KOPT-K1 (cell line): ENCODE data around the gene TSEN2.
"Not testable (repeated sequence)": the region's sequence is repeated elsewhere in the genome, so short reads cannot be mapped to it uniquely, and the experiment has no call there.

Experiments used
- H3K27ac ChIP-seq: fragments of 200-600 bp; sonication (generic); 2 replicates; pipeline ENCODE4 v1.5.1; 2016; ENCODE audit warnings: antibody characterized with exemption, mild to moderate bottlenecking, low read depth, low read length; ENCODE audit not compliant: poor library complexity, severe bottlenecking
- H3K36me3 ChIP-seq: fragments of 200-600 bp; sonication (generic); 2 replicates; pipeline ENCODE4 v1.5.1; 2017; ENCODE audit warnings: antibody characterized with exemption, mild to moderate bottlenecking, low read length, moderate library complexity; ENCODE audit not compliant: insufficient read depth
- H3K9me3 ChIP-seq: fragments of 200-600 bp; sonication (generic); 2 replicates; pipeline ENCODE4 v1.5.1; 2017; ENCODE audit warnings: antibody characterized with exemption, low read length, mild to moderate bottlenecking; ENCODE audit not compliant: insufficient read depth, poor library complexity, severe bottlenecking

TSEN2 gene

GRCh38 chr3:12447075-12447474 is 37.2 kb upstream of the TSEN2 start:
- Histone ChIP-seq H3K9me3 (no peaks in the 10 kb centered on the region), H3K27ac (no peak overlapping the region), H3K36me3 (no peaks in the 10 kb centered on the region)

- H3K27ac ChIP-seq, H3K36me3 ChIP-seq, H3K9me3 ChIP-seq: not testable (repeated sequence)
Measured at GRCh38 chr3:12448404-12449202, 35.7 kb upstream of the TSEN2 start.

GRCh38 chr3:12449889-12450682 is 34.2 kb upstream of the TSEN2 start:
- no peaks in the 10 kb centered on the region for H3K36me3 ChIP-seq
- H3K27ac ChIP-seq: no peak overlapping the region
- H3K9me3 ChIP-seq: no peaks in the 10 kb centered on the region

GRCh38 chr3:12451481-12451880 is 32.8 kb upstream of the TSEN2 start:
- Histone ChIP-seq H3K9me3 (no peaks in the 10 kb centered on the region), H3K27ac (no peak overlapping the region), H3K36me3 (no peaks in the 10 kb centered on the region)

GRCh38 chr3:12451960-12452359 is 32.3 kb upstream of the TSEN2 start:
- Histone ChIP-seq H3K9me3 (no peaks in the 10 kb centered on the region), H3K36me3 (no peaks in the 10 kb centered on the region), H3K27ac (no peak overlapping the region)

GRCh38 chr3:12452361-12453330 is 31.6 kb upstream of the TSEN2 start:
- H3K36me3 ChIP-seq: no peaks in the 10 kb centered on the region
- H3K9me3 ChIP-seq: no peaks in the 10 kb centered on the region
- no peak overlapping the region for H3K27ac ChIP-seq

GRCh38 chr3:12454076-12454815 is 30.0 kb upstream of the TSEN2 start:
- Histone ChIP-seq H3K27ac (no peak overlapping the region), H3K36me3 (no peaks in the 10 kb centered on the region), H3K9me3 (no peaks in the 10 kb centered on the region)

- Histone ChIP-seq H3K27ac (no peak overlapping the region), H3K9me3 (no peaks in the 10 kb centered on the region)
Measured at GRCh38 chr3:12454816-12455121, 29.5 kb upstream of the TSEN2 start.

GRCh38 chr3:12455740-12456139 is 28.5 kb upstream of the TSEN2 start:
- H3K27ac ChIP-seq: no peak overlapping the region
- H3K36me3 ChIP-seq: no peaks in the 10 kb centered on the region
- H3K9me3 ChIP-seq: no peaks in the 10 kb centered on the region

More at GRCh38 chr3:12454816-12455121, 29.5 kb upstream of the TSEN2 start:
- no peaks in the 10 kb centered on the region for H3K36me3 ChIP-seq

- H3K27ac ChIP-seq: no peak overlapping the region
- H3K36me3 ChIP-seq: no peaks in the 10 kb centered on the region
- H3K9me3 ChIP-seq: no peaks in the 10 kb centered on the region
Measured at GRCh38 chr3:12456441-12456840, 27.8 kb upstream of the TSEN2 start.

- not testable (repeated sequence) for H3K27ac ChIP-seq, H3K9me3 ChIP-seq, H3K36me3 ChIP-seq
Measured at GRCh38 chr3:12457380-12457779, 26.9 kb upstream of the TSEN2 start.

- H3K27ac ChIP-seq: no peak overlapping the region
- no peaks in the 10 kb centered on the region for H3K36me3 ChIP-seq
Measured at GRCh38 chr3:12458901-12459300, 25.4 kb upstream of the TSEN2 start.

GRCh38 chr3:12460127-12460526 is 24.2 kb upstream of the TSEN2 start:
- no peak overlapping the region for H3K27ac ChIP-seq
- no peaks in the 10 kb centered on the region for H3K9me3 ChIP-seq
- H3K36me3 ChIP-seq: no peaks in the 10 kb centered on the region

More at GRCh38 chr3:12458901-12459300, 25.4 kb upstream of the TSEN2 start:
- H3K9me3 ChIP-seq: no peaks in the 10 kb centered on the region

GRCh38 chr3:12461097-12461649 is 23.1 kb upstream of the TSEN2 start:
- Histone ChIP-seq H3K27ac (no peak overlapping the region), H3K36me3 (no peaks in the 10 kb centered on the region), H3K9me3 (no peaks in the 10 kb centered on the region)
